HL-60 (cell line): ENCODE results near the gene RPH3AL.

Source experiments
- CTCF ChIP-seq: IDR thresholded peaks from one replicate; pipeline ENCODE4 v1.5.1; 2011; ENCODE audit warnings: low read length, control low read depth, inconsistent platforms; ENCODE audit not compliant: insufficient read depth
- GABPA ChIP-seq: IDR thresholded peaks from 2 replicates; pipeline ENCODE4 v1.6.1; 2012; ENCODE audit warnings: low read depth
- REST ChIP-seq: IDR thresholded peaks from 2 replicates; pipeline ENCODE4 v1.6.1; 2012; ENCODE audit warnings: low read depth; ENCODE audit not compliant: insufficient replicate concordance

- no peak for TF ChIP-seq GABPA
- TF ChIP-seq CTCF = no peak
- TF ChIP-seq REST = no peak
Measured at GRCh38 chr17:349666-350065, 2.9 kb downstream of the RPH3AL start.
